SK-N-SH treated with all-trans-retinoic acid at 6 μM for 48 hours (cell line): ENCODE measurements around the gene TRAP1.

Experiments used
- BACH2 ChIP-seq: fragments of 250-450 bp; sonication (Bioruptor Pico); IDR thresholded peaks from 2 replicates; pipeline ENCODE4 v1.9.0; 2021; ENCODE audit warnings: mild to moderate bottlenecking, borderline replicate concordance
- GLIS3 ChIP-seq: fragments of 250-450 bp; sonication (Bioruptor Pico); IDR thresholded peaks from 2 replicates; pipeline ENCODE4 v1.5.0; 2020; ENCODE audit warnings: mild to moderate bottlenecking, moderate library complexity
- POU6F1 ChIP-seq: fragments of 250-450 bp; sonication (Bioruptor Pico); IDR thresholded peaks from 2 replicates; pipeline ENCODE4 v1.8.0; 2021; ENCODE audit warnings: low read depth, mild to moderate bottlenecking, moderate library complexity, borderline replicate concordance
- RARB ChIP-seq: fragments of 250-450 bp; sonication (Bioruptor Pico); IDR thresholded peaks from 2 replicates; pipeline ENCODE4 v1.8.0; 2021; ENCODE audit warnings: mild to moderate bottlenecking, moderate library complexity
- TOX ChIP-seq: fragments of 250-450 bp; sonication (Bioruptor Pico); IDR thresholded peaks from 2 replicates; pipeline ENCODE4 v1.8.0; 2021; ENCODE audit warnings: mild to moderate bottlenecking, moderate library complexity, borderline replicate concordance
- ZFP30 ChIP-seq: fragments of 450-650 bp; formaldehyde crosslinking; IDR thresholded peaks from 2 replicates; pipeline ENCODE4 v1.5.0; 2022; ENCODE audit warnings: mild to moderate bottlenecking, moderate library complexity

GRCh38 chr16:3689731-3690130, 27.6 kb downstream of the TRAP1 start:
- TF ChIP-seq POU6F1 (no peak), ZFP30 (no peak), RARB (CRISPR knock-in tag) (no peak), TOX (CRISPR knock-in tag) (no peak), BACH2 (CRISPR knock-in tag) (no peak), GLIS3 (CRISPR knock-in tag) (no peak)
